Measurements from ENCODE around the gene MYCL. TPM values are rescaled to one million over a fixed set of nuclear protein-coding genes. Genes with fewer than 3 reads are reported as not detected.

The MYCL gene
- total and polyA plus RNA-seq, 2 of the 8 experiments (the other 6 are each of a cell fraction or from before 2014, with no cell fraction given): 20.3 to 28.8 TPM

DNA sequence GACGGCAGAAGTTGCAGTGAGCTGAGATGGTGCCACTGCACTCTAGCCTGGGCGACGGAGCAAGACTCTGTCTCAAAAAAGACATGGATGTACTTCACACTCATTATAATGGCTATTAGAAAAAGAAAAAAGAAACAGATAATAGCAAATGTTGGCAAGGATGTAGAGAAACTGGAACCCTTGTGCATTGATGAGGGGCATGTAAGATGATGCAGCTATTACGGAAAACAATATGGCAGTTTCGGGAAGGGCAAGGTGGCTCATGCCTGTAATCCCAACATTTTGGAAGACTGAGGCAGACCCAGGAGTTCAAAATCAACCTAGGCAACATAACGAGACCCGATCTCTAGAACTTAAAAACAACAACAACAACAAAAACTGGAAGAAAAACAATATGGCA, 40.7 kb downstream of the MYCL start:
- no peaks in the 10 kb centered on the region for H3K27me3 ChIP-seq (replicated peaks in 1 of 4; ENCODE audit: control insufficient read depth in 3 of 4, extremely low read depth in 1 of 4, insufficient read depth in 3 of 4, low read length in 3 of 4)
- FAIRE-seq: no peak
- peaks cover 4 to 76% of the 10 kb centered on the region in 2 experiments; a peak in 3 of 4 replicates for H3K79me2 ChIP-seq (ENCODE audit: control insufficient read depth in 1 of 2, insufficient read depth in 2 of 2, low read length in 2 of 2)
- H2AK5ac ChIP-seq (ENCODE audit: low read depth, low read length): no peak overlapping the region
- no peak overlapping the region for H4K91ac ChIP-seq (replicated peaks; ENCODE audit: insufficient read length, low read length)
- 96% methylated on average over 7 of the region's 7 CpGs; no CpG with 5 or more reads in 1 of the 2 experiments for WGBS, 2 experiments (ENCODE audit: extremely low coverage in 1 of 2, insufficient coverage in 1 of 2, insufficient read length in 1 of 2, insufficient replicate concordance in 2 of 2, low coverage in 1 of 2, low lambda C conversion rate in 2 of 2, missing lambda C conversion rate in 1 of 2)
- H3K9ac ChIP-seq (replicated peaks in 1 of 4; ENCODE audit: extremely low read depth in 1 of 4, low read depth in 3 of 4, low read length in 3 of 4): no peak overlapping the region
- no peak overlapping the region for H4K5ac ChIP-seq (ENCODE audit: insufficient read length, low read depth, low read length)
- no peak overlapping the region for H3K4ac ChIP-seq (replicated peaks; ENCODE audit: insufficient read length, low read depth, low read length)
- H2BK120ac ChIP-seq (replicated peaks; ENCODE audit: low read depth, low read length): no peak overlapping the region
- no peaks in the 10 kb centered on the region for H3K23me2 ChIP-seq (ENCODE audit: low read depth, low read length)
- no peak overlapping the region for H3K14ac ChIP-seq (ENCODE audit: insufficient read length)
- ChIA-PET POLR2A (ENCODE audit: partially characterized antibody) (interaction anchor here (1.0 kb wide), 1 partner anchor 9 kb away, joined by 3 read pairs; no protein-coding TSS in a partner anchor), CTCF (ENCODE audit: partially characterized antibody) (no interaction called here)
- no peak overlapping the region for H2BK20ac ChIP-seq (ENCODE audit: low read length)
- H2BK5ac ChIP-seq (ENCODE audit: low read depth, low read length): no peak overlapping the region
- H3K23ac ChIP-seq (ENCODE audit: insufficient read length): no peak overlapping the region
- H4K20me1 ChIP-seq (replicated peaks in 1 of 2; ENCODE audit: control insufficient read depth in 1 of 2, insufficient read depth in 2 of 2, low read length in 2 of 2): peaks cover 0 to 4% of the 10 kb centered on the region in 2 experiments
- no peak overlapping the region for H4K8ac ChIP-seq (ENCODE audit: extremely low read depth, insufficient read depth, low read length)
- H3K4me1 ChIP-seq (replicated peaks in 1 of 4; ENCODE audit: control insufficient read depth in 3 of 4, insufficient read depth in 4 of 4, low read length in 3 of 4): no peaks in the 10 kb centered on the region
- no peak overlapping the region for H2BK15ac ChIP-seq (ENCODE audit: low read length)
- no peak overlapping the region for H3K4me3 ChIP-seq (ENCODE audit: extremely low read depth in 1 of 4, insufficient read depth in 2 of 4, low read depth in 3 of 4, low read length in 4 of 4)
- H2BK12ac ChIP-seq (ENCODE audit: low read depth, low read length): no peak overlapping the region
- no peak overlapping the region for H3K56ac ChIP-seq (replicated peaks; ENCODE audit: insufficient read length, low read depth, low read length)
- no peak for DNase-seq (ENCODE audit: low read depth in 1 of 2, low spot score in 2 of 2)
- H3K79me1 ChIP-seq (ENCODE audit: low read depth, low read length): peaks cover 10% of the 10 kb centered on the region
- peaks cover 0 to 3% (median 1%) of the 10 kb centered on the region in 4 experiments; a peak in 2 of 8 replicates for H3K36me3 ChIP-seq (ENCODE audit: control insufficient read depth in 2 of 4, insufficient read depth in 4 of 4, low read length in 3 of 4)
- no peak overlapping the region for H3K18ac ChIP-seq (ENCODE audit: extremely low read depth, low read length)
- no peak overlapping the region for H3K4me2 ChIP-seq (ENCODE audit: insufficient read depth in 1 of 2, low read depth in 2 of 2, low read length in 2 of 2)
- H3K27ac ChIP-seq (ENCODE audit: low read depth, low read length): no peak overlapping the region
- H2AFZ ChIP-seq (ENCODE audit: low read length): no peak overlapping the region
- no peaks in the 10 kb centered on the region for H3K9me3 ChIP-seq (ENCODE audit: insufficient read depth in 2 of 2, low read depth in 1 of 2, low read length in 1 of 2)
- no peak for TF ChIP-seq SP4 (IDR thresholded peaks at IDR 0.05; ENCODE audit: low read length)

All from H1 (cell line).